ENCODE measurements around the gene CAPNS2. TPM values are rescaled to one million over a fixed set of nuclear protein-coding genes. Genes with fewer than 3 reads are reported as not detected.

The CAPNS2 gene
- total and polyA plus RNA-seq, 9 donors: 0.53 to 1.4 (median 0.69) TPM; not detected in 4

DNA sequence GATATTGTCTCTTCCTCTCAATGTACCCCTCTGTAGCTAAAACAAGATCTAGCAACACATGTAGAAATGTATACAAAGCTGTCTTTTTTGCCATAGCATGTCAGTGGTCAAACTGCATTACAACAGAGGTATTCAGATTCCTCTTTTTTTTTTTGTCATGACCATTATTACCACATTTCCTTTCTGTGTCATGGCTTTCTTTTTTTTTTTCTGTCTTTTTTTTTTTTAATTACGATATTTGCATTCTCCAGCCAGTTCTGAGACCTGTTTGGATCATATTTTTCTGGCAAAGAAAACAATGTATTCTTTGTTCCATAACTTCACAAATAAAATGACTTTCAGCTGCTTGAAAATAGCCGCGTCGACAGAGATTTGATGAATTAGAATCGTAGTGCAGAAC is 27.4 kb upstream of the CAPNS2 start:
- Histone ChIP-seq H3K4me3 (no peak overlapping the region), H3K4me1 (ENCODE audit: insufficient read depth) (no peaks in the 10 kb centered on the region), H3K9me3 (no peaks in the 10 kb centered on the region), H3K27me3 (no peaks in the 10 kb centered on the region), H3K27ac (no peak overlapping the region), H3K36me3 (no peaks in the 10 kb centered on the region)
- DNase-seq: no peak
- 53 to 63% (median 54%) methylated on average over 5 of the region's 5 CpGs for WGBS, 3 donors
- intact Hi-C loops (cut with DNase I): no loop called here
- TF ChIP-seq EP300 (IDR thresholded peaks at IDR 0.05) (no peak), POLR2A (IDR thresholded peaks at IDR 0.05) (no peak)
- TF ChIP-seq, protein P1, sequence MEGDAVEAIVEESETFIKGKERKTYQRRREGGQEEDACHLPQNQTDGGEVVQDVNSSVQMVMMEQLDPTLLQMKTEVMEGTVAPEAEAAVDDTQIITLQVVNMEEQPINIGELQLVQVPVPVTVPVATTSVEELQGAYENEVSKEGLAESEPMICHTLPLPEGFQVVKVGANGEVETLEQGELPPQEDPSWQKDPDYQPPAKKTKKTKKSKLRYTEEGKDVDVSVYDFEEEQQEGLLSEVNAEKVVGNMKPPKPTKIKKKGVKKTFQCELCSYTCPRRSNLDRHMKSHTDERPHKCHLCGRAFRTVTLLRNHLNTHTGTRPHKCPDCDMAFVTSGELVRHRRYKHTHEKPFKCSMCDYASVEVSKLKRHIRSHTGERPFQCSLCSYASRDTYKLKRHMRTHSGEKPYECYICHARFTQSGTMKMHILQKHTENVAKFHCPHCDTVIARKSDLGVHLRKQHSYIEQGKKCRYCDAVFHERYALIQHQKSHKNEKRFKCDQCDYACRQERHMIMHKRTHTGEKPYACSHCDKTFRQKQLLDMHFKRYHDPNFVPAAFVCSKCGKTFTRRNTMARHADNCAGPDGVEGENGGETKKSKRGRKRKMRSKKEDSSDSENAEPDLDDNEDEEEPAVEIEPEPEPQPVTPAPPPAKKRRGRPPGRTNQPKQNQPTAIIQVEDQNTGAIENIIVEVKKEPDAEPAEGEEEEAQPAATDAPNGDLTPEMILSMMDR (IDR thresholded peaks at IDR 0.05): no peak

- intact Hi-C loops (cut with DNase I): no loop called here
- WGBS, 3 donors: 78 to 85% (median 81%) methylated on average over 1 of the region's 1 CpG
- TF ChIP-seq POLR2A (IDR thresholded peaks at IDR 0.05): no peak
- TF ChIP-seq, protein P1 (IDR thresholded peaks at IDR 0.05): no peak
- no peak for TF ChIP-seq EP300 (IDR thresholded peaks at IDR 0.05)
- no peak for DNase-seq
- no peaks in the 10 kb centered on the region for H3K4me1 ChIP-seq (ENCODE audit: insufficient read depth)
- no peaks in the 10 kb centered on the region for H3K9me3 ChIP-seq
- no peaks in the 10 kb centered on the region for H3K27me3 ChIP-seq
- no peaks in the 10 kb centered on the region for H3K36me3 ChIP-seq
- no peak overlapping the region for H3K4me3 ChIP-seq
- no peak overlapping the region for H3K27ac ChIP-seq
These were observed 27.0 kb upstream of the CAPNS2 start for GRCh38 chr16:55539488-55539887.

DNA sequence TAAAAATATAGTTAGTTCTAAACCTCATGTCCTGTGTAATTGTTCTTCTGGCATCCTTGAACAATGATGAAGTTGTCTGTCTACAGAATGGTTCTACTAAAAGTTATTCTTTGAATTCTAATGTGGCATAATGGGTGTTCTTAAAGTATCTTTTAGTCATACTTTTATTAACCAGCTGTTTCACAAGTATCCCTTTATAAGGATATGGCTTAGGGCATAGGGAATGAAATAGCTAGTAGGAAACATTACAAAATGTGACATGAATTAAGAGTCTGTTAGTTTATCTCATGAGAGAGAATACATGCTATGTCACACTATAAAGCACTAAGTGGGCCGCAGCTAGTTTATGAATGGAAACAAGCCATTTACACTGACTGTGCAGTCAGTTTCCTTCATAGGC is 26.3 kb upstream of the CAPNS2 start:
- TF ChIP-seq POLR2A (IDR thresholded peaks at IDR 0.05) (no peak), EP300 (IDR thresholded peaks at IDR 0.05) (no peak)
- TF ChIP-seq, protein P1 (IDR thresholded peaks at IDR 0.05): no peak
- DNase-seq: no peak
- no peaks in the 10 kb centered on the region for H3K27me3 ChIP-seq
- no peaks in the 10 kb centered on the region for H3K4me1 ChIP-seq (ENCODE audit: insufficient read depth)
- no peak overlapping the region for H3K4me3 ChIP-seq
- WGBS, 3 donors: 94 to 98% (median 95%) methylated on average over 1 of the region's 1 CpG
- no peaks in the 10 kb centered on the region for H3K9me3 ChIP-seq
- no peak overlapping the region for H3K27ac ChIP-seq
- intact Hi-C loops (cut with DNase I): loop anchor here in 2 of 4 donors (5.0 kb wide), 2 partner anchors 73 to 78 kb away; no protein-coding TSS in a partner anchor
- no peaks in the 10 kb centered on the region for H3K36me3 ChIP-seq

- intact Hi-C loops (cut with DNase I): loop anchor here (2.0 to 5.0 kb wide), 4 partner anchors 75 to 80 kb away; no protein-coding TSS in a partner anchor
- Histone ChIP-seq H3K27ac (no peak overlapping the region), H3K27me3 (no peaks in the 10 kb centered on the region), H3K4me3 (no peak overlapping the region), H3K36me3 (no peaks in the 10 kb centered on the region), H3K4me1 (ENCODE audit: insufficient read depth) (no peaks in the 10 kb centered on the region), H3K9me3 (no peaks in the 10 kb centered on the region)
- no peak for DNase-seq
- TF ChIP-seq POLR2A (IDR thresholded peaks at IDR 0.05) (no peak), EP300 (IDR thresholded peaks at IDR 0.05) (no peak)
- TF ChIP-seq, protein P1 (IDR thresholded peaks at IDR 0.05): no peak
- WGBS, 3 donors: 85 to 90% (median 89%) methylated on average over 1 of the region's 1 CpG
These were observed 23.9 kb upstream of the CAPNS2 start for GRCh38 chr16:55542459-55543082.

Measured in ovary (tissue), 9 donors.